ENCODE data around the gene NPY4R.
"Not testable (repeated sequence)": the region's sequence is repeated elsewhere in the genome, so short reads cannot be mapped to it uniquely, and the experiment has no call there.

GRCh38 chr10:46491364-46492114 lies 25.8 kb upstream of the NPY4R start:
- not testable (repeated sequence) for TF ChIP-seq POLR2A (IDR thresholded peaks at IDR 0.05; ENCODE audit: extremely low read depth, insufficient read length)
- TF ChIP-seq, protein P1, sequence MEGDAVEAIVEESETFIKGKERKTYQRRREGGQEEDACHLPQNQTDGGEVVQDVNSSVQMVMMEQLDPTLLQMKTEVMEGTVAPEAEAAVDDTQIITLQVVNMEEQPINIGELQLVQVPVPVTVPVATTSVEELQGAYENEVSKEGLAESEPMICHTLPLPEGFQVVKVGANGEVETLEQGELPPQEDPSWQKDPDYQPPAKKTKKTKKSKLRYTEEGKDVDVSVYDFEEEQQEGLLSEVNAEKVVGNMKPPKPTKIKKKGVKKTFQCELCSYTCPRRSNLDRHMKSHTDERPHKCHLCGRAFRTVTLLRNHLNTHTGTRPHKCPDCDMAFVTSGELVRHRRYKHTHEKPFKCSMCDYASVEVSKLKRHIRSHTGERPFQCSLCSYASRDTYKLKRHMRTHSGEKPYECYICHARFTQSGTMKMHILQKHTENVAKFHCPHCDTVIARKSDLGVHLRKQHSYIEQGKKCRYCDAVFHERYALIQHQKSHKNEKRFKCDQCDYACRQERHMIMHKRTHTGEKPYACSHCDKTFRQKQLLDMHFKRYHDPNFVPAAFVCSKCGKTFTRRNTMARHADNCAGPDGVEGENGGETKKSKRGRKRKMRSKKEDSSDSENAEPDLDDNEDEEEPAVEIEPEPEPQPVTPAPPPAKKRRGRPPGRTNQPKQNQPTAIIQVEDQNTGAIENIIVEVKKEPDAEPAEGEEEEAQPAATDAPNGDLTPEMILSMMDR (IDR thresholded peaks at IDR 0.05; ENCODE audit: low read depth, low read length) = not testable (repeated sequence)

All from NB4 (cell line).